OCI-LY3 (cell line): ENCODE measurements around the gene TAF11L13.

Source experiments
- H2AFZ ChIP-seq: fragments of 200-600, 300-600 bp; shearing (Covaris generic); 2 replicates; pipeline ENCODE4 v1.6.0; 2014; ENCODE audit warnings: antibody characterized with exemption, low read depth, low read length
- H3K27ac ChIP-seq: fragments of 200-600, 300-600 bp; sonication (generic); 2 replicates; pipeline ENCODE4 v1.5.1; 2014; ENCODE audit warnings: mild to moderate bottlenecking, low read length, moderate library complexity, mixed read lengths
- H3K27me3 ChIP-seq: fragments of 200-600, 300-600 bp; sonication (generic); 2 replicates; pipeline ENCODE4 v1.6.1; 2014; ENCODE audit warnings: low read depth, low read length, mixed read lengths
- H3K36me3 ChIP-seq: fragments of 200-600, 300-600 bp; sonication (generic); replicated peaks from 2 replicates; pipeline ENCODE3; 2014; ENCODE audit warnings: low read depth, low read length, mixed read lengths
- H3K4me1 ChIP-seq: fragments of 300-600, 200-600 bp; sonication (generic); 2 replicates; pipeline ENCODE4 v1.6.1; 2014; ENCODE audit warnings: low read length, mixed read lengths
- H3K4me2 ChIP-seq: fragments of 200-600, 300-600 bp; sonication (generic); 2 replicates; pipeline ENCODE4 v1.6.1; 2014; ENCODE audit warnings: low read length, mixed read lengths
- H3K4me3 ChIP-seq: fragments of 300-600, 200-600 bp; sonication (generic); 2 replicates; pipeline ENCODE4 v1.5.1; 2014; ENCODE audit warnings: antibody characterized with exemption, mild to moderate bottlenecking, low read length, moderate library complexity
- H3K79me2 ChIP-seq: fragments of 300-600, 200-600 bp; shearing (Covaris generic); 2 replicates; pipeline ENCODE4 v1.6.1; 2014; ENCODE audit warnings: mild to moderate bottlenecking, low read length, mixed read lengths
- H3K9ac ChIP-seq: fragments of 300-600, 200-600 bp; shearing (Covaris generic); 2 replicates; pipeline ENCODE4 v1.6.0; 2014; ENCODE audit warnings: mild to moderate bottlenecking, low read length, moderate library complexity
- H3K9me3 ChIP-seq: fragments of 200-600, 300-600 bp; shearing (Covaris generic); 2 replicates; pipeline ENCODE4 v1.6.1; 2014; ENCODE audit warnings: low read length, mixed read lengths; ENCODE audit not compliant: insufficient read depth
- H4K20me1 ChIP-seq: fragments of 200-600, 300-600 bp; sonication (generic); 2 replicates; pipeline ENCODE4 v1.6.1; 2016; ENCODE audit warnings: low read length, mixed read lengths; ENCODE audit not compliant: insufficient read depth
- CTCF ChIP-seq: fragments of 200-600, 300-600 bp; sonication (generic); IDR thresholded peaks from 2 replicates; pipeline ENCODE4 v1.5.1; 2014; ENCODE audit warnings: antibody characterized with exemption, low read length, low read depth
- EZH2phosphoT487 ChIP-seq: fragments of 200-600 bp; shearing (Covaris generic); IDR thresholded peaks from 2 replicates; pipeline ENCODE4 v1.6.1; 2018; ENCODE audit warnings: antibody characterized with exemption, mixed run types, low read depth

Gene TAF11L13

DNA sequence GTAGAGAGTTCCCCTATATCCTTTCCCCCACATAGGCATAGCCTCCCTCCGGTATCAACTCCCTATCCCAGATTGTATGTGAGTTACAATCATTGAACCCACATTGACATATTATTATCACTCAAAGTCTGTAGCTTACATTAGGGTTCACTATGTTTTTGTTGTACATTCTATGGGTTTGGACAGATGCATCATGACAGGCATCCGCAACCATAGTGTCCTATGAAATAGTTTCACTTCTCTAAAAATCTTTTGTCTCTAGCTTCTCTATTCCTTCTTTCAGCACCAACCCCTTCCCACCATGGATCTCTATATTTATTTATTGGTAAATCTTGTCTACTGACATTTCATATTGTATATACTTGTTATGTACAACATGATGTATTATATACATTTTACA is 33.9 kb downstream of the TAF11L13 start:
- Histone ChIP-seq H3K36me3 (no peaks in the 10 kb centered on the region), H4K20me1 (no peaks in the 10 kb centered on the region), H2AFZ (no peak overlapping the region), H3K4me1 (no peaks in the 10 kb centered on the region), H3K9ac (no peak overlapping the region), H3K79me2 (no peaks in the 10 kb centered on the region), H3K27ac (no peak overlapping the region), H3K9me3 (no peaks in the 10 kb centered on the region), H3K4me3 (no peak overlapping the region), H3K27me3 (no peaks in the 10 kb centered on the region), H3K4me2 (no peak overlapping the region)
- TF ChIP-seq CTCF (no peak), EZH2phosphoT487 (no peak)

- Histone ChIP-seq H3K79me2 (no peaks in the 10 kb centered on the region), H2AFZ (no peak overlapping the region), H3K4me2 (no peak overlapping the region), H3K9me3 (no peaks in the 10 kb centered on the region), H3K4me1 (no peaks in the 10 kb centered on the region), H3K9ac (no peak overlapping the region), H3K4me3 (no peak overlapping the region), H3K27ac (no peak overlapping the region), H3K27me3 (no peaks in the 10 kb centered on the region), H3K36me3 (no peaks in the 10 kb centered on the region), H4K20me1 (no peaks in the 10 kb centered on the region)
- TF ChIP-seq CTCF (no peak), EZH2phosphoT487 (no peak)
Observed at GRCh38 chr5:17666726-17667235, 34.9 kb downstream of the TAF11L13 start.

DNA sequence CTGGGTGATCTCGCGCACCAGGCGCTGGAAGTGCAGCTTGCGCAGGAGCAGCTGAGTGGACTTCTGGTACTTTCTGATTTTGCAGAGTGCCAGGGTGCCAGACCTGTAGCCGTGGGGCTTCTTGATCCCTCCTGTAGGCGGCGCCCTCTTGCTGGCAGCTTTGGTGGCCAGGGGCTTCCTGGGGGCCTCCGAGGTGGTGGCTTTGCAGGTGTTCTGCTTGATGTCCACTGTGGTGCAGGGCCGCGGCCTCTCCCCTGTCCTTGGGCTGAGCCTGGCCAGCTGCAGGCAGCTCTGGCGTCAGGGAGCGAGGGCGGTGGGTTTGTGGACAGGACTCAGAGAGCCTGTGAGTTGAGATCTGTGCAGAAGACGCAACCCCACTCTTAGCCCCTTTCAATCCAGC is 38.5 kb downstream of the TAF11L13 start:
- Histone ChIP-seq H3K4me1 (no peaks in the 10 kb centered on the region), H3K27ac (no peak overlapping the region), H3K4me2 (no peak overlapping the region), H3K27me3 (no peaks in the 10 kb centered on the region), H4K20me1 (no peaks in the 10 kb centered on the region), H3K9ac (no peak overlapping the region), H3K36me3 (no peaks in the 10 kb centered on the region), H2AFZ (no peak overlapping the region), H3K4me3 (no peak overlapping the region), H3K79me2 (no peaks in the 10 kb centered on the region), H3K9me3 (no peaks in the 10 kb centered on the region)
- no peak for TF ChIP-seq EZH2phosphoT487
- TF ChIP-seq CTCF: no peak

DNA sequence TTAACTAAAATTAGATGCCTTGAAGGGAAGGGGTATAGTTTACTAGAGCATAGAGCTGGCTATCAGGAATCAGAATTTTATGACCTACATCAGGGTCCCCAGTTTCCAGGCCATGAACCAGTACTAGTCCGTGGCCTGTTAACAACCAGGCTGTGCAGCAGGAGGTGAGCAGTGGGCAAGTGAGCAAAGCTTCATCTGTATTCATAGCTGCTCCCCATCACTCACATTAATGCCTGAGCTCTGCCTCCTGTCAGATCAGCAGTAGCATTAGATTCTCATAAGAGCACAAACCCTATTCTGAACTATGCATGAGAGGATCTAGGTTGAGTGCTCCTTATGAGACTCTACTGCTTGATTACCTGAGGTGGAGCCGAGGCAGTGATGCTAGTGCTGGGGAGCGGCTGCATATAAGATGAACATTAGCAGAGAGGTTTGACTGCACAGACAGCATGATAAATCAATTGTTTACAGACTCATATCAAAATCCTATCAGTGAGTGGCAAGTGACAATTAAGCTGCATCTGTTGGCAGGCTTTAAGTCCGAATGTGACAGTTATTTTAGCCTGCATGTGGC is 47.0 kb downstream of the TAF11L13 start:
- no peaks in the 10 kb centered on the region for H3K9me3 ChIP-seq
- no peaks in the 10 kb centered on the region for H4K20me1 ChIP-seq
- H3K27me3 ChIP-seq: no peaks in the 10 kb centered on the region
- H2AFZ ChIP-seq: no peak overlapping the region
- no peak overlapping the region for H3K4me3 ChIP-seq
- H3K4me2 ChIP-seq: no peak overlapping the region
- no peak overlapping the region for H3K9ac ChIP-seq
- H3K27ac ChIP-seq: no peak overlapping the region
- no peaks in the 10 kb centered on the region for H3K4me1 ChIP-seq
- no peaks in the 10 kb centered on the region for H3K79me2 ChIP-seq
- no peaks in the 10 kb centered on the region for H3K36me3 ChIP-seq
- TF ChIP-seq CTCF (no peak), EZH2phosphoT487 (no peak)
